Neural cell (in vitro differentiated cells): ENCODE measurements around the gene ANKRD13B. TPM values are rescaled to one million over a fixed set of nuclear protein-coding genes. Genes with fewer than 3 reads are reported as not detected.

ENCODE experiments used
- H2AFZ ChIP-seq: fragments of 200-600, 300-800 bp; sonication (generic), shearing (Covaris generic); 2 replicates; pipeline ENCODE4 v1.6.0; 2014; ENCODE audit warnings: low read depth, mild to moderate bottlenecking, antibody characterized with exemption, low read length, moderate library complexity
- H3F3A ChIP-seq: fragments of 200-600 bp; shearing (Covaris generic); 2 replicates; pipeline ENCODE4 v1.6.1; 2016; ENCODE audit warnings: mild to moderate bottlenecking, moderate library complexity, mixed read lengths, antibody characterized with exemption, low read length; ENCODE audit not compliant: insufficient read depth, poor library complexity, severe bottlenecking
- H3K27ac ChIP-seq: fragments of 200-600, 300-800 bp; sonication (generic), shearing (Covaris generic); 2 replicates; pipeline ENCODE4 v1.5.1; 2014; ENCODE audit warnings: mild to moderate bottlenecking, low read length, moderate library complexity
- H3K27me3 ChIP-seq: fragments of 300-800, 200-600 bp; sonication (generic), shearing (Covaris generic); 2 replicates; pipeline ENCODE4 v1.6.0; 2014; ENCODE audit warnings: mild to moderate bottlenecking, low read depth, low read length, moderate library complexity; ENCODE audit not compliant: insufficient read depth
- H3K36me3 ChIP-seq: fragments of 300-800, 200-600 bp; sonication (generic), shearing (Covaris generic); 2 replicates; pipeline ENCODE4 v1.5.1; 2014; ENCODE audit warnings: mild to moderate bottlenecking, antibody characterized with exemption, low read length, moderate library complexity; ENCODE audit not compliant: insufficient read depth
- H3K4me2 ChIP-seq: fragments of 300-800, 200-600 bp; sonication (generic), shearing (Covaris generic); 2 replicates; pipeline ENCODE4 v1.6.0; 2014; ENCODE audit warnings: mild to moderate bottlenecking, low read length
- H3K4me3 ChIP-seq: fragments of 300-800, 200-600 bp; sonication (generic), shearing (Covaris generic); 2 replicates; pipeline ENCODE4 v1.5.1; 2014; ENCODE audit warnings: mild to moderate bottlenecking, low read length, moderate library complexity
- H3K79me2 ChIP-seq: fragments of 200-600 bp; shearing (Covaris generic); replicated peaks from 2 replicates; pipeline ENCODE4 v1.6.0; 2014; ENCODE audit warnings: mild to moderate bottlenecking, low read length, moderate library complexity; ENCODE audit not compliant: insufficient read depth
- H3K9ac ChIP-seq: fragments of 300-800, 200-600 bp; sonication (generic), shearing (Covaris generic); 2 replicates; pipeline ENCODE4 v1.6.1; 2016; ENCODE audit warnings: mild to moderate bottlenecking, low read length, mixed read lengths
- H3K9me2 ChIP-seq: fragments of 200-600 bp; shearing (Covaris generic); 2 replicates; pipeline ENCODE4 v1.6.1; 2016; ENCODE audit warnings: mild to moderate bottlenecking, low read length, mixed read lengths; ENCODE audit not compliant: insufficient read depth
- H3K9me3 ChIP-seq: fragments of 200-600, 300-800 bp; sonication (generic), shearing (Covaris generic); 2 replicates; pipeline ENCODE4 v1.6.1; 2016; ENCODE audit warnings: mild to moderate bottlenecking, mixed run types, low read length, moderate library complexity, mixed read lengths
- H4K20me1 ChIP-seq: fragments of 200-600 bp; shearing (Covaris generic); 2 replicates; pipeline ENCODE4 v1.6.1; 2016; ENCODE audit warnings: mild to moderate bottlenecking, mixed run types; ENCODE audit not compliant: insufficient read depth
- EP300 ChIP-seq: fragments of 450-650 bp; conservative IDR thresholded peaks from 2 replicates; pipeline ENCODE4 v1.6.1; 2014; ENCODE audit warnings: antibody characterized with exemption, mild to moderate bottlenecking, moderate library complexity; ENCODE audit not compliant: poor library complexity, severe bottlenecking
- EZH2 ChIP-seq: fragments of 200-600, 300-800 bp; shearing (Covaris generic), sonication (generic); IDR thresholded peaks from 2 replicates; pipeline ENCODE4 v1.6.1; 2014; ENCODE audit warnings: antibody characterized with exemption, low read length, borderline replicate concordance, mild to moderate bottlenecking; ENCODE audit not compliant: insufficient read depth, poor library complexity, severe bottlenecking
- MXI1 ChIP-seq: fragments of 450-650 bp; conservative IDR thresholded peaks from 2 replicates; pipeline ENCODE4 v1.6.1; 2014; ENCODE audit warnings: antibody characterized with exemption, mild to moderate bottlenecking; ENCODE audit not compliant: poor library complexity, severe bottlenecking
- POLR2AphosphoS5 ChIP-seq: IDR thresholded peaks from 2 replicates; pipeline ENCODE4 v1.6.1; 2012
- RAD21 ChIP-seq: fragments of 450-650 bp; conservative IDR thresholded peaks from 2 replicates; pipeline ENCODE4 v1.6.1; 2014; ENCODE audit warnings: antibody characterized with exemption, mild to moderate bottlenecking, moderate library complexity
- SMC3 ChIP-seq: fragments of 450-650 bp; conservative IDR thresholded peaks from 2 replicates; pipeline ENCODE4 v1.6.1; 2014; ENCODE audit warnings: antibody characterized with exemption, mild to moderate bottlenecking, moderate library complexity; ENCODE audit not compliant: poor library complexity
- TAF1 ChIP-seq: IDR thresholded peaks from 2 replicates; pipeline ENCODE4 v1.6.1; 2012; ENCODE audit warnings: low read depth
- polyA plus RNA-seq: library from polyadenylated mRNA; depleted of rRNA; stranded (reverse); fragments of >200 nt; gene quantifications from 2 replicates; pipeline ENCODE4 v1.2.3, GENCODE V29; 2014
- TF ChIP-seq, protein P1 (sequence below): IDR thresholded peaks from 2 replicates; pipeline ENCODE4 v1.6.1; 2012; ENCODE audit warnings: borderline replicate concordance
- TF ChIP-seq, protein P2 (sequence below): fragments of 450-650 bp; IDR thresholded peaks from 2 replicates; pipeline ENCODE4 v1.5.1; 2014; ENCODE audit warnings: antibody characterized with exemption, mild to moderate bottlenecking, moderate library complexity; ENCODE audit not compliant: poor library complexity, severe bottlenecking

The ANKRD13B gene
- polyA plus RNA-seq, 1 donor from 2014 or later, result 35.0 TPM

DNA sequence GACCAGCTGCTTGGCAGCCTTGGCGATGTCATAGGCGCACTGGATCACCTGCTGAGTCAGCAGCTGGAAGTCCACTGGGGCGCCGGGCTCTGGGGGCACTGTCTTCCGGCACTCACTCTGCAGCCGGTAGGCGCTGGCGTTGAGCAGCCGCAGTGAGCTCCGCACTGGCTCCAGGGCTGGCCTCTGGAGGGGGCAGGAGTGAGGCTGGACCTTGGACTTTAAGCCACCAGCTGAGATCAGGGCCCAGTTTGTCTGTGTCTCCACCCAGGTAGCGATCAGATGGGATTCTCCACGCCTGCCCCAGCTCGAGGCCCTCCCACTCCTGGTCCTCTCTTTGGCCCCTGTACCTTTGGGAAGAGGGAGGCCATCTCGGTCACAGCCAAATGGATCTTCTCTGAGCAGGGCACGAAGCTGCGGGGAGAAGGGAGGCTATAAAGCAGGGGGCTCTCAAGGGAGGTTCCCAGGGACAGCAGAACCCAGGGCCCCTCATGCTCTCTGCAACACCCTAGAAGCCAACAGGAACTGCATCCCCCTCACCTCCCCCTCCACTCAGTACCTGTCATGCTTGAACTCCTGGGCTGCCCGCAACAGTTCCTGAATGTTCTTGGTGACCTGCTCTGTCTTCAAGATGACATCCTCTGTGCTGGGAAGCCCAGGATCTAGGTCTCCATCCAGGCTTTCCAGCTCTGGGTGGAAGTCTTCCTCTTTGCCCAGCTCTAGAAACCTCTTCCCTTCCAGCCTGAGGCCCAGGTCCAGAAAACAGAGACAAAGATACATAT is 18.0 kb upstream of the ANKRD13B start:
- Histone ChIP-seq H3K4me3 (no peak overlapping the region), H2AFZ (no peak overlapping the region), H3K27ac (no peak overlapping the region), H3K36me3 (no peaks in the 10 kb centered on the region), H3F3A (no peaks in the 10 kb centered on the region), H3K9ac (no peak overlapping the region), H4K20me1 (no peaks in the 10 kb centered on the region), H3K79me2 (no peaks in the 10 kb centered on the region), H3K9me2 (no peaks in the 10 kb centered on the region), H3K9me3 (no peaks in the 10 kb centered on the region), H3K4me2 (no peak overlapping the region), H3K27me3 (no peaks in the 10 kb centered on the region)
- TF ChIP-seq EP300, result no peak
- TF ChIP-seq TAF1, result no peak
- no peak for TF ChIP-seq EZH2
- TF ChIP-seq, protein P1, sequence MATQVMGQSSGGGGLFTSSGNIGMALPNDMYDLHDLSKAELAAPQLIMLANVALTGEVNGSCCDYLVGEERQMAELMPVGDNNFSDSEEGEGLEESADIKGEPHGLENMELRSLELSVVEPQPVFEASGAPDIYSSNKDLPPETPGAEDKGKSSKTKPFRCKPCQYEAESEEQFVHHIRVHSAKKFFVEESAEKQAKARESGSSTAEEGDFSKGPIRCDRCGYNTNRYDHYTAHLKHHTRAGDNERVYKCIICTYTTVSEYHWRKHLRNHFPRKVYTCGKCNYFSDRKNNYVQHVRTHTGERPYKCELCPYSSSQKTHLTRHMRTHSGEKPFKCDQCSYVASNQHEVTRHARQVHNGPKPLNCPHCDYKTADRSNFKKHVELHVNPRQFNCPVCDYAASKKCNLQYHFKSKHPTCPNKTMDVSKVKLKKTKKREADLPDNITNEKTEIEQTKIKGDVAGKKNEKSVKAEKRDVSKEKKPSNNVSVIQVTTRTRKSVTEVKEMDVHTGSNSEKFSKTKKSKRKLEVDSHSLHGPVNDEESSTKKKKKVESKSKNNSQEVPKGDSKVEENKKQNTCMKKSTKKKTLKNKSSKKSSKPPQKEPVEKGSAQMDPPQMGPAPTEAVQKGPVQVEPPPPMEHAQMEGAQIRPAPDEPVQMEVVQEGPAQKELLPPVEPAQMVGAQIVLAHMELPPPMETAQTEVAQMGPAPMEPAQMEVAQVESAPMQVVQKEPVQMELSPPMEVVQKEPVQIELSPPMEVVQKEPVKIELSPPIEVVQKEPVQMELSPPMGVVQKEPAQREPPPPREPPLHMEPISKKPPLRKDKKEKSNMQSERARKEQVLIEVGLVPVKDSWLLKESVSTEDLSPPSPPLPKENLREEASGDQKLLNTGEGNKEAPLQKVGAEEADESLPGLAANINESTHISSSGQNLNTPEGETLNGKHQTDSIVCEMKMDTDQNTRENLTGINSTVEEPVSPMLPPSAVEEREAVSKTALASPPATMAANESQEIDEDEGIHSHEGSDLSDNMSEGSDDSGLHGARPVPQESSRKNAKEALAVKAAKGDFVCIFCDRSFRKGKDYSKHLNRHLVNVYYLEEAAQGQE, result no peak
- TF ChIP-seq, protein P2, sequence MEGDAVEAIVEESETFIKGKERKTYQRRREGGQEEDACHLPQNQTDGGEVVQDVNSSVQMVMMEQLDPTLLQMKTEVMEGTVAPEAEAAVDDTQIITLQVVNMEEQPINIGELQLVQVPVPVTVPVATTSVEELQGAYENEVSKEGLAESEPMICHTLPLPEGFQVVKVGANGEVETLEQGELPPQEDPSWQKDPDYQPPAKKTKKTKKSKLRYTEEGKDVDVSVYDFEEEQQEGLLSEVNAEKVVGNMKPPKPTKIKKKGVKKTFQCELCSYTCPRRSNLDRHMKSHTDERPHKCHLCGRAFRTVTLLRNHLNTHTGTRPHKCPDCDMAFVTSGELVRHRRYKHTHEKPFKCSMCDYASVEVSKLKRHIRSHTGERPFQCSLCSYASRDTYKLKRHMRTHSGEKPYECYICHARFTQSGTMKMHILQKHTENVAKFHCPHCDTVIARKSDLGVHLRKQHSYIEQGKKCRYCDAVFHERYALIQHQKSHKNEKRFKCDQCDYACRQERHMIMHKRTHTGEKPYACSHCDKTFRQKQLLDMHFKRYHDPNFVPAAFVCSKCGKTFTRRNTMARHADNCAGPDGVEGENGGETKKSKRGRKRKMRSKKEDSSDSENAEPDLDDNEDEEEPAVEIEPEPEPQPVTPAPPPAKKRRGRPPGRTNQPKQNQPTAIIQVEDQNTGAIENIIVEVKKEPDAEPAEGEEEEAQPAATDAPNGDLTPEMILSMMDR, result no peak
- TF ChIP-seq SMC3, result no peak

DNA sequence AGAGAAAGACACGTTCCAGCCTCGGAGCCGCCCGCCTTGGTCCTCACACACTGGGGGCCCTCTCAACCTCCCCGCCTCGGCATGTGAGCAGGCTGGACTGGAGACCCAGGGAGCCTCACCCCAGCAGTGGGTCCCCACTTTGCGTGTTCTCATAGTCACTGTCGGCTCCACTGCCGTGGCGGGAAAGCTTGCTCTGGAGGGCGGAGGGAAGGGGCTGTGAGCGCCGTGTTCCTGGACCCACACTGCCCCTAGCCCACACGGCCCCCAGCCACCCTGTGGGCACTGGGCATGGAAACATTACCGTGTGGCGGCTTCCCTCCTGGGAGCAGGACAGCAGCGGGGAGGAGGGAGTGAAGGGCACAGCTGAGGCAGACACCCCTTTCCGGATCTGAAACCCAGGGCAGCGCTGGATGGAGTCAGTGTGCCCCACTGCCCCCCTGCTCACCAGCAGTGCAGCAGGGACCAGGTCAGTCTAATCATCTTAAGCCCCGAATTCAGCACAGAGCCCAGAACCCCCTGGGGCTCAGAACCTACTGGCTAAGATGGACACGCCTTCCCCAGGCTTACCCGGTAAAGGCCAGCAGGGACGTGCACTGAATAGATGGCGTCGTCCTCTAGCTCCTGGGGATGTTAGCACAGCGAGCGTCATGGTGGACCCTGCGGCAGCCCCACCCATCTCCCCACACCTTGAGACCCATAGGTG is 17.3 kb upstream of the ANKRD13B start:
- Histone ChIP-seq H3K9me2 (no peaks in the 10 kb centered on the region), H3K27me3 (no peaks in the 10 kb centered on the region), H3F3A (no peaks in the 10 kb centered on the region), H3K27ac (no peak overlapping the region), H3K4me2 (no peak overlapping the region), H3K36me3 (no peaks in the 10 kb centered on the region), H2AFZ (no peak overlapping the region), H3K4me3 (no peak overlapping the region), H3K9ac (no peak overlapping the region), H4K20me1 (no peaks in the 10 kb centered on the region), H3K9me3 (no peaks in the 10 kb centered on the region), H3K79me2 (no peaks in the 10 kb centered on the region)
- TF ChIP-seq TAF1 (no peak), POLR2AphosphoS5 (no peak), SMC3 (no peak), MXI1 (no peak), EZH2 (no peak), EP300 (no peak), RAD21 (no peak)
- TF ChIP-seq, protein P2, result no peak
- TF ChIP-seq, protein P1, result no peak
